ENCODE measurements around the gene DYNLL2. TPM values are rescaled to one million over a fixed set of nuclear protein-coding genes. Genes with fewer than 3 reads are reported as not detected.

Gene DYNLL2
- polyA plus RNA-seq, 1 donor from 2014 or later: 66.7 TPM

- peak overlapping the region; percentile 85 for H3K9ac ChIP-seq (ENCODE audit: low read length)
- TF ChIP-seq MXI1 (conservative IDR thresholded peaks at IDR 0.05; ENCODE audit: poor library complexity, severe bottlenecking): no peak
- no peak for TF ChIP-seq POLR2AphosphoS5 (IDR thresholded peaks at IDR 0.05)
- peak; percentile 3 for TF ChIP-seq REST (IDR thresholded peaks at IDR 0.05; ENCODE audit: borderline replicate concordance)
- no peak for TF ChIP-seq RAD21 (conservative IDR thresholded peaks at IDR 0.05)
- no peak for TF ChIP-seq TAF1 (IDR thresholded peaks at IDR 0.05; ENCODE audit: low read depth)
- peak; percentile 14 for TF ChIP-seq EP300 (conservative IDR thresholded peaks at IDR 0.05; ENCODE audit: poor library complexity, severe bottlenecking)
- no peak for TF ChIP-seq SMC3 (conservative IDR thresholded peaks at IDR 0.05; ENCODE audit: poor library complexity)
- peak overlapping the region; percentile 89 for H2AFZ ChIP-seq (ENCODE audit: low read depth, low read length)
- H3K4me2 ChIP-seq (ENCODE audit: low read length): peak overlapping the region; percentile 52
- no peaks in the 10 kb centered on the region for H3K9me2 ChIP-seq (ENCODE audit: insufficient read depth, low read length)
- peaks cover 41% of the 10 kb centered on the region for H4K20me1 ChIP-seq (ENCODE audit: insufficient read depth)
- no peaks in the 10 kb centered on the region for H3F3A ChIP-seq (ENCODE audit: insufficient read depth, low read length, poor library complexity, severe bottlenecking)
- peak overlapping the region; percentile 61 for H3K4me3 ChIP-seq (ENCODE audit: low read length)
- H3K27me3 ChIP-seq (ENCODE audit: insufficient read depth, low read depth, low read length): no peaks in the 10 kb centered on the region
- peaks cover 3% of the 10 kb centered on the region for H3K36me3 ChIP-seq (ENCODE audit: insufficient read depth, low read length)
- peak overlapping the region; percentile 100 for H3K27ac ChIP-seq (ENCODE audit: low read length)
- H3K79me2 ChIP-seq (replicated peaks; ENCODE audit: insufficient read depth, low read length): peaks cover 41% of the 10 kb centered on the region
- H3K9me3 ChIP-seq (ENCODE audit: low read length): no peaks in the 10 kb centered on the region
Measured at GRCh38 chr17:58082341-58082869, 814 bp upstream of the DYNLL2 start.

GRCh38 chr17:58083491-58084316 lies 485 bp downstream of the DYNLL2 start:
- Histone ChIP-seq H3K4me3 (ENCODE audit: low read length) (peak overlapping the region; percentile 97), H3K36me3 (ENCODE audit: insufficient read depth, low read length) (peaks cover 3% of the 10 kb centered on the region), H3K9me3 (ENCODE audit: low read length) (no peaks in the 10 kb centered on the region), H3K9ac (ENCODE audit: low read length) (peak overlapping the region; percentile 92), H3K4me2 (ENCODE audit: low read length) (peak overlapping the region; percentile 99), H3K9me2 (ENCODE audit: insufficient read depth, low read length) (no peaks in the 10 kb centered on the region), H4K20me1 (ENCODE audit: insufficient read depth) (peaks cover 53% of the 10 kb centered on the region), H3K27ac (ENCODE audit: low read length) (peak overlapping the region; percentile 83), H3F3A (ENCODE audit: insufficient read depth, low read length, poor library complexity, severe bottlenecking) (no peaks in the 10 kb centered on the region), H3K79me2 (replicated peaks; ENCODE audit: insufficient read depth, low read length) (peaks cover 54% of the 10 kb centered on the region), H2AFZ (ENCODE audit: low read depth, low read length) (no peak overlapping the region), H3K27me3 (ENCODE audit: insufficient read depth, low read depth, low read length) (no peaks in the 10 kb centered on the region)
- TF ChIP-seq EZH2 (IDR thresholded peaks at IDR 0.05; ENCODE audit: borderline replicate concordance, insufficient read depth, low read length, poor library complexity, severe bottlenecking) (no peak), TAF1 (IDR thresholded peaks at IDR 0.05; ENCODE audit: low read depth) (no peak), EP300 (conservative IDR thresholded peaks at IDR 0.05; ENCODE audit: poor library complexity, severe bottlenecking) (peak; percentile 16), POLR2AphosphoS5 (IDR thresholded peaks at IDR 0.05) (peak; percentile 16), SMC3 (conservative IDR thresholded peaks at IDR 0.05; ENCODE audit: poor library complexity) (peak; percentile 25), RAD21 (conservative IDR thresholded peaks at IDR 0.05) (peak; percentile 40), CTCF (IDR thresholded peaks at IDR 0.05; ENCODE audit: poor library complexity, severe bottlenecking) (no peak), REST (IDR thresholded peaks at IDR 0.05; ENCODE audit: borderline replicate concordance) (no peak), MXI1 (conservative IDR thresholded peaks at IDR 0.05; ENCODE audit: poor library complexity, severe bottlenecking) (peak; percentile 79)

Measured in neural cell (in vitro differentiated cells).